ENCODE results near the gene SMYD2.

The SMYD2 gene

DNA sequence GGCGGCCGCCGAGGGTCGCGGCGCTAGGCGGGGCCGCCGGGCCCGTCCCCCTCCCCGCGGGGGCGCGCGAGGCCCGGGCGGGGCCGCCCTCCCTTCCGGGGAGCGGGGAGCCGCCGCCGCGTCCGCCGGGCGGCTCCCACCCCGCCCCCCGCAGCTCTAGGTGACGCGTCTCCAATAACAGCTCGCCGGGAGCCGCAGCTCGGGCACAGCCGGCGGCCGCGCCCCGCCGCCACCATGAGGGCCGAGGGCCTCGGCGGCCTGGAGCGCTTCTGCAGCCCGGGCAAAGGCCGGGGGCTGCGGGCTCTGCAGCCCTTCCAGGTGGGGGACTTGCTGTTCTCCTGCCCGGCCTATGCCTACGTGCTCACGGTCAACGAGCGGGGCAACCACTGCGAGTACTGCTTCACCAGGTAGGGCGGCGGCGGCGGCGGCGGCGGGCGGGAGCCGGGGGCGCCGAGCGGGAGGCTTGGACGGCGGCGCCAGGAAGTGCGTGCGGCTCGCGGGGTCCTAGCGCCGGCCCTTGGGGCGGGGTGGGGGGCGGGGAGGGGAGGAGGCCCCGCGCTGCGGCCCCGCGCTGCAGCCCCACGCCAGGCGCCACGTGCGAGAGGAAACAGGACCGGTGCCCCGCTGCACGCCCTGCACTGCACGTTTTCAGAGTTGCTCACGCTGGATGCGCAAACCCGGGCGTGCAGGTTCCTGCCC lies at the start of gene SMYD2:
TSS of gene SMYD2 (plus strand) at position 139 of the 699 bp plus-strand sequence. CDS start at position 235, 96 bp downstream.
- CTCF ChIA-PET: interaction anchor here (1.0 to 7.2 kb wide), 4 partner anchors 9 to 50 kb away, joined by 3 to 77 read pairs (median 38); no protein-coding TSS in a partner anchor
- POLR2A ChIA-PET: no interaction called here
- peak; percentile 82 for DNase-seq (ENCODE audit: extremely low spot score)
- TF ChIP-seq, protein P1, sequence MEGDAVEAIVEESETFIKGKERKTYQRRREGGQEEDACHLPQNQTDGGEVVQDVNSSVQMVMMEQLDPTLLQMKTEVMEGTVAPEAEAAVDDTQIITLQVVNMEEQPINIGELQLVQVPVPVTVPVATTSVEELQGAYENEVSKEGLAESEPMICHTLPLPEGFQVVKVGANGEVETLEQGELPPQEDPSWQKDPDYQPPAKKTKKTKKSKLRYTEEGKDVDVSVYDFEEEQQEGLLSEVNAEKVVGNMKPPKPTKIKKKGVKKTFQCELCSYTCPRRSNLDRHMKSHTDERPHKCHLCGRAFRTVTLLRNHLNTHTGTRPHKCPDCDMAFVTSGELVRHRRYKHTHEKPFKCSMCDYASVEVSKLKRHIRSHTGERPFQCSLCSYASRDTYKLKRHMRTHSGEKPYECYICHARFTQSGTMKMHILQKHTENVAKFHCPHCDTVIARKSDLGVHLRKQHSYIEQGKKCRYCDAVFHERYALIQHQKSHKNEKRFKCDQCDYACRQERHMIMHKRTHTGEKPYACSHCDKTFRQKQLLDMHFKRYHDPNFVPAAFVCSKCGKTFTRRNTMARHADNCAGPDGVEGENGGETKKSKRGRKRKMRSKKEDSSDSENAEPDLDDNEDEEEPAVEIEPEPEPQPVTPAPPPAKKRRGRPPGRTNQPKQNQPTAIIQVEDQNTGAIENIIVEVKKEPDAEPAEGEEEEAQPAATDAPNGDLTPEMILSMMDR (IDR thresholded peaks at IDR 0.05; ENCODE audit: control extremely low read depth, extremely low read depth, low read depth, missing control alignments): no peak

- no peak for DNase-seq (ENCODE audit: extremely low spot score)
- CTCF ChIA-PET: interaction anchor here (0.6 kb wide), 1 partner anchor 123 kb away, joined by 3 read pairs; no protein-coding TSS in a partner anchor
- POLR2A ChIA-PET: no interaction called here
- TF ChIP-seq, protein P1 (IDR thresholded peaks at IDR 0.05; ENCODE audit: control extremely low read depth, extremely low read depth, low read depth, missing control alignments): no peak
These were observed 46.9 kb upstream of the SMYD2 start for GRCh38 chr1:214233856-214234634.

DNA sequence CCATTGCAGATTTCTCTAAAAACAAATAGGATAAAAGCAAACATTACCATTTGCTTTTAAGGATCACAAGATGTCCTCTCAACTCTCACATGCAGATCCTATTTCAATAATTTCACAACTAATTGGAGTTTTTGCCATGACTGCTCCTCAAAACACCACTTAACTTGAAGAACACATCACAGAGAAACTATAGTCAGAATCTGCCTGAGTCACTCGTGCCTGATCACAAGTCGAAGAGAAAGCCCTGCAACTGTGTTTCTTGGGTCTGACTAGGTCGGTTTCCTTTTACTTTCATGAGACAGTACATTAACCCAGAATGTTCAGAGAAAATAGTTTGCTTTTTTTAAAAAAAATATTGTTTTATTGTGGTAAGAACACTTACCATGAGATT lies 46.3 kb upstream of the SMYD2 start:
- ChIA-PET CTCF (no interaction called here), POLR2A (no interaction called here)
- TF ChIP-seq, protein P1 (IDR thresholded peaks at IDR 0.05; ENCODE audit: control extremely low read depth, extremely low read depth, low read depth, missing control alignments): no peak
- DNase-seq (ENCODE audit: extremely low spot score): no peak

DNA sequence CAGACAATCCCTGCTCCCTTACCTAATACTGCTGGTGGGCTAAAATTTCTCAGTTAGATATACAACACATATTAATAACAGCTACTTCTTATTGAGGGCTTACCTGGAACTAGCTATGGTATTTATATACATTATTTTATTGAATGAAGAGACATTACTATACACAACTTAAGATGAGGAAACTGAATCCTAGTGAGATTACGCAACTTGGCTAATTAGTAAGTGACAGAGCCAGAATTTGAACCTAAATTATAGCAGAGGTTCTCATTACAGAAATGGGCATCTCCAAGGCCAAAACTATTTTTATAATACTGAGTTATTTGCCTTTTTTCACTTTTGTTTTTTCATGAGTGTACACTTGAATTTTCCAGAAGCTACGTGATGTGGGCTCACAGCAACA lies 44.5 kb upstream of the SMYD2 start:
- TF ChIP-seq, protein P1 (IDR thresholded peaks at IDR 0.05; ENCODE audit: control extremely low read depth, extremely low read depth, low read depth, missing control alignments): no peak
- CTCF ChIA-PET: interaction anchor here (1.1 to 2.5 kb wide), 3 partner anchors 22 to 27 kb away, joined by 3 to 14 read pairs (median 3); no protein-coding TSS in a partner anchor
- no peak for DNase-seq (ENCODE audit: extremely low spot score)
- POLR2A ChIA-PET: no interaction called here

- TF ChIP-seq, protein P1 (IDR thresholded peaks at IDR 0.05; ENCODE audit: control extremely low read depth, extremely low read depth, low read depth, missing control alignments): no peak
- CTCF ChIA-PET: interaction anchor here (1.3 kb wide), 1 partner anchor 17 kb away, joined by 4 read pairs; no protein-coding TSS in a partner anchor
- POLR2A ChIA-PET: no interaction called here
- no peak for DNase-seq (ENCODE audit: extremely low spot score)
These were observed 39.9 kb upstream of the SMYD2 start for GRCh38 chr1:214241060-214241459.

GRCh38 chr1:214244252-214244651 lies 36.7 kb upstream of the SMYD2 start:
- POLR2A ChIA-PET: no interaction called here
- TF ChIP-seq, protein P1 (IDR thresholded peaks at IDR 0.05; ENCODE audit: control extremely low read depth, extremely low read depth, low read depth, missing control alignments): no peak
- DNase-seq (ENCODE audit: extremely low spot score): no peak
- CTCF ChIA-PET: interaction anchor here (1.0 to 1.1 kb wide), 2 partner anchors 8 to 17 kb away, joined by 3 read pairs; no protein-coding TSS in a partner anchor

All from GM10248 (cell line).